ENCODE data around the gene GART. TPM values are rescaled to one million over a fixed set of nuclear protein-coding genes. Genes with fewer than 3 reads are reported as not detected.

Gene GART
- total and polyA plus RNA-seq, 4 donors = 15.3 to 58.7 (median 46.9) TPM

DNA sequence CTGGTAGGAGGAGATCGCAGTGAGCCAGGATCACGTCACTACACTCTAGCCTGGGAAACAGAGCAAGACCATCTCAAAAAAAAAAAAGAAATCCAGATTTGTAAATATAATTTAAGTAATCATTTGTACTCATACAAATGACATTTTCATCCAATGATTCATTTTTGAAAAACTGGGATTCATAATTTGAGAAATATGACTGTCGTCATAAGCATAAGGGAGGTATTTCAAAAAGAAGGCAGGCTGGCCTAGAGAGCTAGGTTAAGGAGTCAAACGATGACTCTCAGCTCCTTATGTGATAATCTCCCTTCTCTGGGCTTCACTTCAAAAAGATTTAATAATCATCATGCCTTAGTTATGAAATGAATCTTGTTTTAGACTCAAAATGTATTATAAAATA, 2.3 kb downstream of the GART start:
- TF ChIP-seq, protein P1, sequence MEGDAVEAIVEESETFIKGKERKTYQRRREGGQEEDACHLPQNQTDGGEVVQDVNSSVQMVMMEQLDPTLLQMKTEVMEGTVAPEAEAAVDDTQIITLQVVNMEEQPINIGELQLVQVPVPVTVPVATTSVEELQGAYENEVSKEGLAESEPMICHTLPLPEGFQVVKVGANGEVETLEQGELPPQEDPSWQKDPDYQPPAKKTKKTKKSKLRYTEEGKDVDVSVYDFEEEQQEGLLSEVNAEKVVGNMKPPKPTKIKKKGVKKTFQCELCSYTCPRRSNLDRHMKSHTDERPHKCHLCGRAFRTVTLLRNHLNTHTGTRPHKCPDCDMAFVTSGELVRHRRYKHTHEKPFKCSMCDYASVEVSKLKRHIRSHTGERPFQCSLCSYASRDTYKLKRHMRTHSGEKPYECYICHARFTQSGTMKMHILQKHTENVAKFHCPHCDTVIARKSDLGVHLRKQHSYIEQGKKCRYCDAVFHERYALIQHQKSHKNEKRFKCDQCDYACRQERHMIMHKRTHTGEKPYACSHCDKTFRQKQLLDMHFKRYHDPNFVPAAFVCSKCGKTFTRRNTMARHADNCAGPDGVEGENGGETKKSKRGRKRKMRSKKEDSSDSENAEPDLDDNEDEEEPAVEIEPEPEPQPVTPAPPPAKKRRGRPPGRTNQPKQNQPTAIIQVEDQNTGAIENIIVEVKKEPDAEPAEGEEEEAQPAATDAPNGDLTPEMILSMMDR (IDR thresholded peaks at IDR 0.05; ENCODE audit: control extremely low read depth, extremely low read depth) = no peak
- DNase-seq (no peak), ATAC-seq (ENCODE audit: insufficient read depth, low FRiP score) (no peak)
- Histone ChIP-seq H3K4me3 (no peak overlapping the region), H3K9ac (ENCODE audit: insufficient read depth in 1 of 2, low read length in 2 of 2) (no peak overlapping the region), H3K27ac (ENCODE audit: low read depth in 1 of 2, low read length in 1 of 2) (no peak overlapping the region), H3K27me3 (ENCODE audit: control insufficient read depth in 3 of 3, insufficient read depth in 3 of 3, low read length in 2 of 3) (no peaks in the 10 kb centered on the region), H3K4me1 (ENCODE audit: control insufficient read depth in 5 of 5, insufficient read depth in 5 of 5, low read length in 5 of 5) (peaks cover 0 to 13% (median 6%) of the 10 kb centered on the region in 5 donors), H3K36me3 (ENCODE audit: control insufficient read depth in 4 of 4, insufficient read depth in 4 of 4, low read length in 4 of 4) (peaks cover 6 to 25% (median 11%) of the 10 kb centered on the region in 4 donors), H3K9me3 (ENCODE audit: control insufficient read depth in 4 of 4, insufficient read depth in 3 of 4, low read length in 3 of 4) (no peaks in the 10 kb centered on the region)
- 84 to 87% methylated on average over 4 of the region's 4 CpGs for WGBS, 2 donors

DNA sequence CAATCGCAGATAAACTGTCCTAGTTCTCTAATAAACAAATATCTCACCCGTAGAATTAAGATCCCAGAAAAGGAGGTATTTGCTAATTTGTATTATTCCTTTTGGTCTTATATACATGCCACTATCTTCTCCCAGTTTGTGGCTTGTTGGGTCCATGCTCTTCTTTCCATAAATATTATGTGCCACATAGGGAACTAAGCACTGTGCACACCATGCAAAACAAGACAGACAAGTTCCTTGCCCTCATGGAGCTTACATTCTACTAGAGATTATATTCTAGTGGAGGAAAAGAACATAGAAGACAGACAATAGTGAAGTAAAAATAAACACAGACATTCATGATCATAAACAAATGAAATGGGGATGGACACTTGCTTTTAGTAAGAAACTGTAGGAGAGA, 4.7 kb downstream of the GART start:
- 95 to 96% methylated on average over 2 of the region's 2 CpGs for WGBS, 2 donors
- Histone ChIP-seq H3K36me3 (ENCODE audit: control insufficient read depth in 4 of 4, insufficient read depth in 4 of 4, low read length in 4 of 4) (peaks cover 15 to 28% (median 20%) of the 10 kb centered on the region in 4 donors), H3K27ac (ENCODE audit: low read depth in 1 of 2, low read length in 1 of 2) (no peak overlapping the region), H3K4me3 (no peak overlapping the region), H3K9ac (ENCODE audit: insufficient read depth in 1 of 2, low read length in 2 of 2) (no peak overlapping the region), H3K27me3 (ENCODE audit: control insufficient read depth in 3 of 3, insufficient read depth in 3 of 3, low read length in 2 of 3) (no peaks in the 10 kb centered on the region), H3K9me3 (ENCODE audit: control insufficient read depth in 4 of 4, insufficient read depth in 3 of 4, low read length in 3 of 4) (no peaks in the 10 kb centered on the region), H3K4me1 (ENCODE audit: control insufficient read depth in 5 of 5, insufficient read depth in 5 of 5, low read length in 5 of 5) (peaks cover 0 to 10% (median 5%) of the 10 kb centered on the region in 5 donors)
- no peak for ATAC-seq (ENCODE audit: insufficient read depth, low FRiP score)
- DNase-seq = no peak
- TF ChIP-seq, protein P1 (IDR thresholded peaks at IDR 0.05; ENCODE audit: control extremely low read depth, extremely low read depth) = no peak

DNA sequence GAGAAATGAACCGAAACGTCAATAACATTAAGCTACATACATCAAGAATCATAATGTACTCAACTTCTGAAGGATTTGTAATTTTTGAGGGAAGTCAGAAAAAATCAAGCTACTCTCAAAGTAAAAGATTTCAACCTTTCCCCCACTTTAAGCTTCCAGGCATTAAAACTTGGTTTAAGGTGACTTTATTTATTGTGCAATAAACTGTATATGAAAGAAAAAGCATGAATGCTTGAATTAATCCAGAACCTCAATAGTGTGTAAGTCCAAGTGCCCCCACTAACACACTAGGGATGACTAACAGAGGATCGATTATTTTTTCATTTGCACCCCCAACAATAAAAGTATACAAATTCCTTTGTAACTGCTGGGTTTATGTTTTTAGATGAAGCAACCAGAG, 10.9 kb downstream of the GART start:
- H3K9ac ChIP-seq (ENCODE audit: insufficient read depth in 1 of 2, low read length in 2 of 2) = no peak overlapping the region
- 91 to 94% methylated on average over 3 of the region's 3 CpGs for WGBS, 2 donors
- no peak for ATAC-seq (ENCODE audit: insufficient read depth, low FRiP score)
- H3K27me3 ChIP-seq (ENCODE audit: control insufficient read depth in 3 of 3, insufficient read depth in 3 of 3, low read length in 2 of 3) = no peaks in the 10 kb centered on the region
- H3K36me3 ChIP-seq (ENCODE audit: control insufficient read depth in 4 of 4, insufficient read depth in 4 of 4, low read length in 4 of 4) = peaks cover 24 to 50% (median 36%) of the 10 kb centered on the region in 4 donors
- H3K27ac ChIP-seq (ENCODE audit: low read depth in 1 of 2, low read length in 1 of 2) = no peak overlapping the region
- H3K4me1 ChIP-seq (ENCODE audit: control insufficient read depth in 5 of 5, insufficient read depth in 5 of 5, low read length in 5 of 5) = no peaks in the 10 kb centered on the region
- DNase-seq = no peak
- no peak overlapping the region for H3K4me3 ChIP-seq
- H3K9me3 ChIP-seq (ENCODE audit: control insufficient read depth in 4 of 4, insufficient read depth in 3 of 4, low read length in 3 of 4) = no peaks in the 10 kb centered on the region
- TF ChIP-seq, protein P1 (IDR thresholded peaks at IDR 0.05; ENCODE audit: control extremely low read depth, extremely low read depth) = no peak

DNA sequence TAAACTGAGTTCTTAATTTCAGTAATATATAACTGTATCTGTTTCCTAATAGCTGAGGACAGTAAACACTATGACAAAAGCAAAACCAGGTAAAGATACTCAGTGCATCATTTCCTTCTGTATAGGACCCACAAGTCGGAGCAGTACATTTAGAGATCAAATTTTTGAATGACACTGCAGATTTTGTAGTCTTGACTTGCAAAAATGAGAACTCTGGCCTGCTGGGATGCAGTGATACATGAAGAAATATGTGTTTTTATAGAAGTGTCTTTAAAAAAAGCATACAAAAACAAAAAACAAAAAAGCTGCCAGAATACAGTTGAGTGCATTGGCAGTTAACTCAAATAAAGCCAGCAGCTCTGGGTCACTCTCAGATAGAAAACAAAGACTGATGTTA, 19.0 kb downstream of the GART start:
- no peak for ATAC-seq (ENCODE audit: insufficient read depth, low FRiP score)
- peaks cover 22 to 37% (median 24%) of the 10 kb centered on the region in 4 donors for H3K36me3 ChIP-seq (ENCODE audit: control insufficient read depth in 4 of 4, insufficient read depth in 4 of 4, low read length in 4 of 4)
- no peak overlapping the region for H3K4me3 ChIP-seq
- H3K27me3 ChIP-seq (ENCODE audit: control insufficient read depth in 3 of 3, insufficient read depth in 3 of 3, low read length in 2 of 3) = no peaks in the 10 kb centered on the region
- no peaks in the 10 kb centered on the region for H3K4me1 ChIP-seq (ENCODE audit: control insufficient read depth in 5 of 5, insufficient read depth in 5 of 5, low read length in 5 of 5)
- no peak overlapping the region for H3K27ac ChIP-seq (ENCODE audit: low read depth in 1 of 2, low read length in 1 of 2)
- TF ChIP-seq, protein P1 (IDR thresholded peaks at IDR 0.05; ENCODE audit: control extremely low read depth, extremely low read depth) = no peak
- 29 to 64% methylated on average over 1 of the region's 1 CpG for WGBS, 2 donors
- H3K9ac ChIP-seq (ENCODE audit: insufficient read depth in 1 of 2, low read length in 2 of 2) = no peak overlapping the region
- no peaks in the 10 kb centered on the region for H3K9me3 ChIP-seq (ENCODE audit: control insufficient read depth in 4 of 4, insufficient read depth in 3 of 4, low read length in 3 of 4)
- no peak for DNase-seq

Measured in lung (tissue), 12 donors.